Rectal smooth muscle tissue (tissue), 1 donor: ENCODE measurements around the gene PIGW.

Experiments used
- H3K27ac ChIP-seq: one replicate; pipeline ENCODE4 v1.7.0; 2013; ENCODE audit warnings: low read depth, low read length, inconsistent platforms
- H3K27me3 ChIP-seq: one replicate; pipeline ENCODE4 v1.7.0; 2013; ENCODE audit warnings: low read length; ENCODE audit not compliant: control insufficient read depth, insufficient read depth
- H3K36me3 ChIP-seq: one replicate; pipeline ENCODE4 v1.7.0; 2013; ENCODE audit warnings: low read length; ENCODE audit not compliant: control insufficient read depth, insufficient read depth
- H3K4me1 ChIP-seq: one replicate; pipeline ENCODE4 v1.7.0; 2013; ENCODE audit warnings: low read length; ENCODE audit not compliant: control insufficient read depth, insufficient read depth
- H3K4me3 ChIP-seq: one replicate; pipeline ENCODE4 v1.7.0; 2013; ENCODE audit warnings: low read length
- H3K9ac ChIP-seq: one replicate; pipeline ENCODE4 v1.7.0; 2013; ENCODE audit warnings: low read length

Gene PIGW

GRCh38 chr17:36542755-36543154, 8.0 kb downstream of the PIGW start:
- Histone ChIP-seq H3K27ac (no peak overlapping the region), H3K4me3 (no peak overlapping the region), H3K4me1 (peaks cover 19% of the 10 kb centered on the region), H3K36me3 (no peaks in the 10 kb centered on the region), H3K9ac (no peak overlapping the region), H3K27me3 (no peaks in the 10 kb centered on the region)

- no peaks in the 10 kb centered on the region for H3K27me3 ChIP-seq
- H3K27ac ChIP-seq: peak overlapping the region; percentile 88
- H3K9ac ChIP-seq: peak overlapping the region; percentile 72
- peaks cover 19% of the 10 kb centered on the region for H3K4me1 ChIP-seq
- peak overlapping the region; percentile 79 for H3K4me3 ChIP-seq
- H3K36me3 ChIP-seq: no peaks in the 10 kb centered on the region
Observed at GRCh38 chr17:36544044-36544306, 9.2 kb downstream of the PIGW start.

DNA sequence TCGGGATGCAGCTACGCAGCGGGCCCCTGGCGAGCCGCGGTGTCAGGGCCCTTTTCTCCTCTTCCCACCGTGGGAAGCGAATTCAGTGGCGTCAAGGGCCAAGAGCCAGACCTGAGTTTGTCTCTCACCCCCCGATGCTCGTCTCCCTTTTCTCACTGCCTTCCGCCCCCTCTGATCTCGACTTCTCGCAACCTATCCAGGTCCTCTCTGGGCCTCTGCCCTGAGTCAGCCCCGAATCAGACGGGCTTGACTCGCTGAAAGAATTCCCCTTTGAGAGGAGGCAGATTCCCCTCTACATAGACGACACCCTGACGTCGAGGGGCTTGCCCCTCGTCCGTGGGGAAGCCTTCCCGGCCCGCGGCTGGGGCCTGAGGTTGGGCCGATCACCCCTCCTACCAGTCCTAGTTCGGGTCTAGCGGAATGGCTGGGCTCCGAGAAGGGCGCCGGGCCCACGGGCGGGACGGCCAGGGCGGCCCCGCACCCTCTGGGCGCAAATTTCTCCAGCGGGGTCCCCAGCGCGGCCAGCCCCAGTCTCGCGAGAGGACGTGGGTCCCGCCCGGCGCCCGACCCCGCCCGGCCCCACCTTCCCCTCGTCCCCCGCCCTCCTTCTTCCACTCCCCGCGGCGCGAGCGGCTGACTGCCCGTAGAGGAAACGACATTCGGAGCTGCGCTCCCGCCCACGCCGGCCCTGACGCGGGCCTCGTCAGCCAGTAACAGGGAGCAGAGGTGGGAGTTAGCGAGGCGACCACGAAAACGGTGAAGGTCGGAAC, 9.7 kb downstream of the PIGW start, which contains the start of gene GGNBP2:
Gene GGNBP2 (plus strand): TSS at position 613 of the 770 bp plus-strand sequence. CDS start 806 bp downstream, outside the sequence.
- H3K9ac ChIP-seq: peak within 1 kb of the TSS; percentile 94
- H3K4me1 ChIP-seq: peaks cover 19% of the 10 kb centered on the region
- no peaks in the 10 kb centered on the region for H3K36me3 ChIP-seq
- peak within 1 kb of the TSS; percentile 90 for H3K27ac ChIP-seq
- H3K4me3 ChIP-seq: peak within 1 kb of the TSS; percentile 88
- no peaks in the 10 kb centered on the region for H3K27me3 ChIP-seq

DNA sequence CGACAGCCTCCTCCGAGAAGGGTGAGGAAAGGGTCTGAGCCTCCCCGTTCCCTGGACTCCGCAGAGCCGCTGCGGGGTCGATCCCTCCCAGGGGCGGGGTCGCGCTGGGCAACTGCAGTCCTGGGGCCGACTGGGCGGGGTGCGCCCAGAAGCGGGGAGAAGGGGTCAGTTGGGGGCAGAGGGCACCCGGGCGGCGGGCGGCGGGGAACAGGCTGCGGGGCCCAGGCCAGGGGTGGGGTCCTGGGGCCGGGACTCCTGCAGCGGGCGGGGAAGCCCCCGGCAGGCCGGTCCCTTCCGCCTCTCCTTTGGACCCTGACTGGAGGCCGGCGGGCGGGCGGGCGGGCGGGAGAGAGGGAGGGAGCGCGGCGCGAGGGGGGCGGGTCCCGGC, 10.3 kb downstream of the PIGW start:
- Histone ChIP-seq H3K27me3 (no peaks in the 10 kb centered on the region), H3K36me3 (no peaks in the 10 kb centered on the region), H3K4me1 (peaks cover 19% of the 10 kb centered on the region), H3K4me3 (peak overlapping the region; percentile 88), H3K27ac (peak overlapping the region; percentile 88), H3K9ac (peak overlapping the region; percentile 94)

- peak overlapping the region; percentile 79 for H3K9ac ChIP-seq
- peak overlapping the region; percentile 69 for H3K4me3 ChIP-seq
- no peaks in the 10 kb centered on the region for H3K27me3 ChIP-seq
- peak overlapping the region; percentile 90 for H3K27ac ChIP-seq
- peaks cover 19% of the 10 kb centered on the region for H3K4me1 ChIP-seq
- no peaks in the 10 kb centered on the region for H3K36me3 ChIP-seq
Observed at GRCh38 chr17:36545465-36546417, 11.0 kb downstream of the PIGW start.

GRCh38 chr17:36546418-36547093, 11.8 kb downstream of the PIGW start:
- Histone ChIP-seq H3K9ac (no peak overlapping the region), H3K36me3 (no peaks in the 10 kb centered on the region), H3K4me1 (peaks cover 19% of the 10 kb centered on the region)

GRCh38 chr17:36547776-36548175, 13.0 kb downstream of the PIGW start:
- no peaks in the 10 kb centered on the region for H3K36me3 ChIP-seq
- no peak overlapping the region for H3K4me3 ChIP-seq
- H3K27me3 ChIP-seq: no peaks in the 10 kb centered on the region
- H3K27ac ChIP-seq: no peak overlapping the region
- no peak overlapping the region for H3K9ac ChIP-seq
- H3K4me1 ChIP-seq: peaks cover 19% of the 10 kb centered on the region

More at GRCh38 chr17:36546418-36547093, 11.8 kb downstream of the PIGW start:
- Histone ChIP-seq H3K27ac (peak overlapping the region; percentile 90), H3K4me3 (peak overlapping the region; percentile 69), H3K27me3 (no peaks in the 10 kb centered on the region)

DNA sequence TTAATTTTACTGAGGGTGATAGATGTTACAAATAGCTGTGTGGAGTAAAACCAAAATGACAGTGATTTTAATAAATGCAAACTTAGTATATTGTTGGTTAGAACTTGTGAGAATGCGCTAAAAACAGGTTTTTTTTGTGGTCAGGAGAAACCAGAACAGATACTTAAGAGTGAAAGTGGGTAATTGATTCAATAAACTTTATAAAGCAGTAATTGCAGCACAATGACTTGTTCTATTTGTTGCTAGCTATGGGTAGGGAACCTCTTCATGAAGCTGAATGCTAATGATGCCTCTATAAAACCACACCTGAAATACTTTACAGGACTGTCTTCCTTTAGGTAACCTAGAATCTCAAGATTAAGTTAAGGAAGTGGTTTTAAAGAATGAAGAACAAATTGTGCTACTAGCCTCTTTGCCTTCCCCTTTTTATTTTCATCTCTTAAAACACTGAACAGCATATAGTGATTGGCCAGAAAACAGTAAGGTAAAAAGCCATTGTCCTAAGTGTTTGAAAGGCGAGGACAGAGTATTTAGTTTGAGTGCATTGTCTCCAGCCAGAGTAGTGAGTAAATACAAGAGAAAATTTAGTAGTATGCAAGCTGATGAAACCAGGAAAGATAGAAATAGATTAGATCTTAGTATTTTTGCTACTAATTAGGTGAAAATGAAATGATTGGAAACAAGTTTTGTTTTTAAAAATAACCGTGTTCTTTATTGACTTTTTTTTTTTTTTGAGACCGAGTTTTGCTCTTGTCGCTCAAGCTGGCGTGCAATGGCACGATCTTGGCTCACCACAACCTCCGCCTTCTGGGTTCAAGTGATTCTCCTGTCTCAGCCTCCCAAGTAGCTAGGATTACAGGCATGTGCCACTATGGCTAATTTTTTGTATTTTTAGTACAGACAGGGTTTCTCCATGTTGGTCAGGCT, 16.0 kb downstream of the PIGW start:
- Histone ChIP-seq H3K27ac (no peak overlapping the region), H3K36me3 (no peaks in the 10 kb centered on the region), H3K4me1 (peaks cover 19% of the 10 kb centered on the region), H3K27me3 (no peaks in the 10 kb centered on the region), H3K4me3 (no peak overlapping the region), H3K9ac (no peak overlapping the region)

- no peaks in the 10 kb centered on the region for H3K27me3 ChIP-seq
- H3K4me3 ChIP-seq: no peak overlapping the region
- H3K9ac ChIP-seq: no peak overlapping the region
- peaks cover 7% of the 10 kb centered on the region for H3K36me3 ChIP-seq
- H3K4me1 ChIP-seq: no peaks in the 10 kb centered on the region
- no peak overlapping the region for H3K27ac ChIP-seq
Observed at GRCh38 chr17:36553459-36553858, 18.7 kb downstream of the PIGW start.

- no peak overlapping the region for H3K9ac ChIP-seq
- no peak overlapping the region for H3K27ac ChIP-seq
- H3K4me1 ChIP-seq: no peaks in the 10 kb centered on the region
- peaks cover 11% of the 10 kb centered on the region for H3K36me3 ChIP-seq
- H3K27me3 ChIP-seq: no peaks in the 10 kb centered on the region
- no peak overlapping the region for H3K4me3 ChIP-seq
Observed at GRCh38 chr17:36566081-36566480, 31.3 kb downstream of the PIGW start.

DNA sequence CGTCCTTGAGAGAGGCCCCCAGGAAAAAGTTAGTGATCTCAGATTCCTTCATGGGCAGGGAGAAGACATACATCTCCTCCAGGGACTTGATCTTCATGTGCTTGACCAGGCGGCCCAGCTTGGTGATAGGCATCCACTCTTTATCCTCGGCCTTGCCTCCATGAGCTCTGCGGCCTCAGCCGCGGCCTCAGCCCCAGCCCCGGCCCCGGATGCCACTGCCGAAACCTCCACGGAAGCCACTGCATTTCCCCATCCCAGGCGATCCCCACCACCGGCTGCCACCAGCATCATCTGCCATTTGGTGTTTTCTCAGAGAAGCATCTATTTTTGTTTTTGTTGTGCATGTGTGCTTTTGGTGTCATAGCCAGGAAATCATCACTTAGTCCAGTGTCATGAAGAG, 40.2 kb downstream of the PIGW start:
- H3K4me3 ChIP-seq: no peak overlapping the region
- no peak overlapping the region for H3K9ac ChIP-seq
- peaks cover 22% of the 10 kb centered on the region for H3K36me3 ChIP-seq
- H3K27ac ChIP-seq: no peak overlapping the region
- H3K4me1 ChIP-seq: no peaks in the 10 kb centered on the region
- H3K27me3 ChIP-seq: no peaks in the 10 kb centered on the region
